ENCODE results near the gene SLC25A21.

DNA sequence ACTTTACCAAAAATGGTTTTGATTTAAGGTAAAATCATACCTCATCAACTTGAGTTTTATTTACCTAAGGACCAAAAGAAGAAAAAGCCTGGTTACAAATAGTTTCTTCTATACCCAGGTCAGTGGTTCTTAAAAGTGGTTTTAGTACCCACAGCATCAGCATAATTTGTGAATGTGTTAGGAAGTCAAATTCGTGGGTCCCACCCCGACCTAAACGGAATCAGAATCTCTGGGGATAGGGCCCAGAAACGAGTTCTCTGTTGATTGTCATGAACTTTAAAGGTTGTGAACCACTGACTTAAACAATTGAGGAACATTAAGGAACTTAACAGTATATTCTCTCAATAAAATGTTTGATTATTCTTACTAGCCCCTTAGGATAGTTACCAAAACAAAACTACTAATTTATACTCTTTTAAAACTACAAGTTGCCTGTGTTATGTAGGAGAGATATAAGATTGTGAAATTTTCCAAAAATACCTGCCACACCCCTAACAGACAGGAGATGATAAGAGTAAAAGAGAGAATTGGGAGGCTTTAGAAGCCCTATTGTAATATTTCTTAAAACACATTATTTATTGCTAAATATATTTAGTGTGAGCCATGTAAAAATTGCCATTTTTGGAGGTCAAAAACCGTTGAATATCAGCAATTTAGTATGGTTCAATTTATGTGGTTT lies 669 bp upstream of the SLC25A21 start:
- no peak for TF ChIP-seq POLR2A (IDR thresholded peaks at IDR 0.05)
- TF ChIP-seq, protein P1, sequence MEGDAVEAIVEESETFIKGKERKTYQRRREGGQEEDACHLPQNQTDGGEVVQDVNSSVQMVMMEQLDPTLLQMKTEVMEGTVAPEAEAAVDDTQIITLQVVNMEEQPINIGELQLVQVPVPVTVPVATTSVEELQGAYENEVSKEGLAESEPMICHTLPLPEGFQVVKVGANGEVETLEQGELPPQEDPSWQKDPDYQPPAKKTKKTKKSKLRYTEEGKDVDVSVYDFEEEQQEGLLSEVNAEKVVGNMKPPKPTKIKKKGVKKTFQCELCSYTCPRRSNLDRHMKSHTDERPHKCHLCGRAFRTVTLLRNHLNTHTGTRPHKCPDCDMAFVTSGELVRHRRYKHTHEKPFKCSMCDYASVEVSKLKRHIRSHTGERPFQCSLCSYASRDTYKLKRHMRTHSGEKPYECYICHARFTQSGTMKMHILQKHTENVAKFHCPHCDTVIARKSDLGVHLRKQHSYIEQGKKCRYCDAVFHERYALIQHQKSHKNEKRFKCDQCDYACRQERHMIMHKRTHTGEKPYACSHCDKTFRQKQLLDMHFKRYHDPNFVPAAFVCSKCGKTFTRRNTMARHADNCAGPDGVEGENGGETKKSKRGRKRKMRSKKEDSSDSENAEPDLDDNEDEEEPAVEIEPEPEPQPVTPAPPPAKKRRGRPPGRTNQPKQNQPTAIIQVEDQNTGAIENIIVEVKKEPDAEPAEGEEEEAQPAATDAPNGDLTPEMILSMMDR (IDR thresholded peaks at IDR 0.05) = no peak
